Trophoblast cell (in vitro differentiated cells and primary cell): ENCODE measurements around the gene SLFN13.
"Not testable (repeated sequence)": the region's sequence is repeated elsewhere in the genome, so short reads cannot be mapped to it uniquely, and the experiment has no call there.

Experiments
- DNase-seq, 2 donors: peaks; one replicate each; pipeline ENCODE4 v3.0.0-alpha.2; 2016
- H2AFZ ChIP-seq: 2 replicates; pipeline ENCODE4 v1.6.1; 2013; ENCODE audit warnings: low read length, moderate library complexity, mild to moderate bottlenecking; ENCODE audit not compliant: insufficient read depth, poor library complexity
- H2AK5ac ChIP-seq: 2 replicates; pipeline ENCODE4 v1.6.1; 2013; ENCODE audit warnings: mild to moderate bottlenecking, low read length
- H2BK120ac ChIP-seq: 2 replicates; pipeline ENCODE4 v1.6.1; 2013; ENCODE audit warnings: low read length, mild to moderate bottlenecking, moderate library complexity; ENCODE audit not compliant: insufficient read depth, poor library complexity
- H2BK12ac ChIP-seq: 2 replicates; pipeline ENCODE4 v1.6.1; 2013; ENCODE audit warnings: mild to moderate bottlenecking, low read length, moderate library complexity
- H2BK5ac ChIP-seq: 2 replicates; pipeline ENCODE4 v1.6.1; 2013; ENCODE audit warnings: low read length, low read depth, moderate library complexity, mild to moderate bottlenecking; ENCODE audit not compliant: poor library complexity
- H3K14ac ChIP-seq: 2 replicates; pipeline ENCODE4 v1.6.1; 2013; ENCODE audit warnings: mild to moderate bottlenecking, low read length
- H3K18ac ChIP-seq: 2 replicates; pipeline ENCODE4 v1.6.1; 2013; ENCODE audit warnings: mild to moderate bottlenecking, low read length
- H3K23ac ChIP-seq: 2 replicates; pipeline ENCODE4 v1.6.1; 2013; ENCODE audit warnings: low read length
- H3K27ac ChIP-seq: 2 replicates; pipeline ENCODE4 v1.5.1; 2013; ENCODE audit warnings: low read depth, mild to moderate bottlenecking, inconsistent platforms, low read length, moderate library complexity
- H3K27me3 ChIP-seq: 2 replicates; pipeline ENCODE4 v1.6.1; 2013; ENCODE audit warnings: inconsistent platforms, mild to moderate bottlenecking, low read length, moderate library complexity; ENCODE audit not compliant: insufficient read depth
- H3K36me3 ChIP-seq, 2 experiments: 1 replicate in 1 of 2; 2 replicates in 1 of 2; pipeline ENCODE4 v1.6.1; 2013; ENCODE audit warnings: low read length in 2 of 2, mild to moderate bottlenecking in 2 of 2, moderate library complexity in 1 of 2; ENCODE audit not compliant: insufficient read depth in 2 of 2, control insufficient read depth in 1 of 2
- H3K4ac ChIP-seq: 2 replicates; pipeline ENCODE4 v1.6.1; 2013; ENCODE audit warnings: low read depth, mild to moderate bottlenecking, low read length, moderate library complexity
- H3K4me1 ChIP-seq, 2 experiments: 1 replicate in 1 of 2; 2 replicates in 1 of 2; pipeline ENCODE4 v1.6.1; 2013; ENCODE audit warnings: low read length in 2 of 2, mild to moderate bottlenecking in 2 of 2, moderate library complexity in 1 of 2; ENCODE audit not compliant: insufficient read depth in 2 of 2, control insufficient read depth in 1 of 2
- H3K4me2 ChIP-seq: 2 replicates; pipeline ENCODE4 v1.6.1; 2013; ENCODE audit warnings: inconsistent platforms, mild to moderate bottlenecking, low read length, moderate library complexity
- H3K4me3 ChIP-seq: 2 replicates; pipeline ENCODE4 v1.5.1; 2013; ENCODE audit warnings: mild to moderate bottlenecking, low read depth, low read length, inconsistent platforms
- H3K79me1 ChIP-seq: one replicate; pipeline ENCODE4 v1.6.1; 2013; ENCODE audit warnings: low read length
- H3K79me2 ChIP-seq: 2 replicates; pipeline ENCODE4 v1.6.1; 2013; ENCODE audit warnings: low read length, mild to moderate bottlenecking; ENCODE audit not compliant: control insufficient read depth, insufficient read depth, poor library complexity
- H3K9ac ChIP-seq: 2 replicates; pipeline ENCODE4 v1.6.1; 2013; ENCODE audit warnings: mild to moderate bottlenecking, low read length
- H3K9me3 ChIP-seq: 2 replicates; pipeline ENCODE4 v1.6.1; 2013; ENCODE audit warnings: low read depth, mild to moderate bottlenecking, control low read depth, inconsistent platforms, low read length; ENCODE audit not compliant: insufficient read depth
- H4K12ac ChIP-seq: 2 replicates; pipeline ENCODE4 v1.6.1; 2013; ENCODE audit warnings: low read depth, mild to moderate bottlenecking, low read length, moderate library complexity
- H4K8ac ChIP-seq: 2 replicates; pipeline ENCODE4 v1.6.1; 2013; ENCODE audit warnings: low read depth, mild to moderate bottlenecking, low read length, moderate library complexity
- H4K91ac ChIP-seq: one replicate; pipeline ENCODE4 v1.6.1; 2013; ENCODE audit warnings: low read depth, mild to moderate bottlenecking, low read length, moderate library complexity
- WGBS: extraction: QIAGEN DNeasy Blood & Tissue Kit; methylation state at CpG from one replicate; pipeline ENCODE4 v1.1.7; 2013; ENCODE audit warnings: missing lambda C conversion rate; ENCODE audit not compliant: insufficient read length, insufficient coverage; ENCODE audit errors: extremely low coverage; 5-methylcytosine and 5-hydroxymethylcytosine counted together

SLFN13 gene

GRCh38 chr17:35467824-35468223 lies 19.3 kb upstream of the SLFN13 start:
- Histone ChIP-seq H3K36me3 (no peaks in the 10 kb centered on the region), H2AFZ (no peak overlapping the region), H3K27me3 (no peaks in the 10 kb centered on the region), H4K91ac (no peak overlapping the region), H4K12ac (no peak overlapping the region), H2BK5ac (no peak overlapping the region), H4K8ac (no peak overlapping the region), H3K4me1 (no peaks in the 10 kb centered on the region), H3K4me2 (no peak overlapping the region), H3K79me1 (no peaks in the 10 kb centered on the region), H3K23ac (no peak overlapping the region), H2BK12ac (no peak overlapping the region), H3K18ac (no peak overlapping the region), H3K9me3 (no peaks in the 10 kb centered on the region), H3K79me2 (no peaks in the 10 kb centered on the region), H3K4ac (no peak overlapping the region), H3K9ac (no peak overlapping the region), H3K4me3 (no peak overlapping the region), H3K27ac (no peak overlapping the region), H2BK120ac (no peak overlapping the region), H3K14ac (no peak overlapping the region), H2AK5ac (no peak overlapping the region)
- no peak for DNase-seq
- WGBS, result no CpG with 5 or more reads among the region's 4 CpGs

- Histone ChIP-seq H2AFZ (peak overlapping the region; percentile 99), H3K9me3 (peaks cover 3% of the 10 kb centered on the region), H2AK5ac (no peak overlapping the region), H3K36me3 (no peaks in the 10 kb centered on the region), H3K4ac (no peak overlapping the region), H3K14ac (no peak overlapping the region), H4K91ac (no peak overlapping the region), H4K12ac (no peak overlapping the region), H3K4me3 (peak overlapping the region; percentile 49), H3K23ac (no peak overlapping the region), H3K79me2 (no peaks in the 10 kb centered on the region), H3K9ac (no peak overlapping the region), H3K27ac (no peak overlapping the region), H3K79me1 (peaks cover 2% of the 10 kb centered on the region), H3K27me3 (peaks cover 3% of the 10 kb centered on the region), H3K4me1 (peaks cover 2 to 4% of the 10 kb centered on the region in 2 experiments), H2BK12ac (no peak overlapping the region), H3K4me2 (peak overlapping the region; percentile 83), H2BK5ac (no peak overlapping the region), H4K8ac (peak overlapping the region; percentile 81), H3K18ac (no peak overlapping the region), H2BK120ac (no peak overlapping the region)
- no CpG with 5 or more reads among the region's 44 CpGs for WGBS
- peak; percentile 85 to 87 for DNase-seq
These were observed 11.8 kb upstream of the SLFN13 start for GRCh38 chr17:35460354-35460851.

- not testable (repeated sequence) for H2AFZ ChIP-seq, H3K4ac ChIP-seq, H2BK12ac ChIP-seq, H3K14ac ChIP-seq, H3K4me2 ChIP-seq, H3K79me1 ChIP-seq, H4K8ac ChIP-seq, H3K9me3 ChIP-seq, H3K27me3 ChIP-seq, H3K4me1 ChIP-seq, H2AK5ac ChIP-seq, H4K91ac ChIP-seq, H3K18ac ChIP-seq, H3K23ac ChIP-seq, DNase-seq, H3K36me3 ChIP-seq, H3K9ac ChIP-seq, H4K12ac ChIP-seq, H3K4me3 ChIP-seq, H3K79me2 ChIP-seq, H2BK5ac ChIP-seq, H3K27ac ChIP-seq, H2BK120ac ChIP-seq
- WGBS, result no CpG with 5 or more reads among the region's 5 CpGs
These were observed 5.5 kb upstream of the SLFN13 start for GRCh38 chr17:35454035-35454434.

GRCh38 chr17:35453171-35453570 lies 4.6 kb upstream of the SLFN13 start:
- H3K9me3 ChIP-seq, result no peaks in the 10 kb centered on the region
- H3K27me3 ChIP-seq, result peaks cover 9% of the 10 kb centered on the region
- H3K27ac ChIP-seq, result no peak overlapping the region
- DNase-seq, result no peak
- no peak overlapping the region for H3K4me3 ChIP-seq
- no peaks in the 10 kb centered on the region for H3K79me2 ChIP-seq
- H3K14ac ChIP-seq, result no peak overlapping the region
- H2AFZ ChIP-seq, result no peak overlapping the region
- no peak overlapping the region for H4K12ac ChIP-seq
- H2AK5ac ChIP-seq, result no peak overlapping the region
- WGBS, result no CpG with 5 or more reads among the region's 1 CpG
- no peak overlapping the region for H4K8ac ChIP-seq
- no peak overlapping the region for H2BK12ac ChIP-seq
- no peak overlapping the region for H2BK5ac ChIP-seq
- no peak overlapping the region for H3K23ac ChIP-seq
- no peak overlapping the region for H3K4me2 ChIP-seq
- peaks cover 6 to 9% of the 10 kb centered on the region in 2 experiments for H3K4me1 ChIP-seq
- no peak overlapping the region for H3K9ac ChIP-seq
- H3K36me3 ChIP-seq, result no peaks in the 10 kb centered on the region
- H3K79me1 ChIP-seq, result peaks cover 3% of the 10 kb centered on the region
- H3K18ac ChIP-seq, result no peak overlapping the region
- H4K91ac ChIP-seq, result no peak overlapping the region
- no peak overlapping the region for H2BK120ac ChIP-seq
- H3K4ac ChIP-seq, result no peak overlapping the region
